Activated naive CD8-positive, alpha-beta T cell treated with anti-CD3 and anti-CD28 coated beads, Interleukin-2, amount 50 U/mL, for 16 hours (primary cell): ENCODE measurements around the gene C14orf93.

ENCODE experiments used
- DNase-seq: peaks from one replicate; pipeline ENCODE4 v3.0.0-alpha.2; 2020; ENCODE audit warnings: low read depth, low spot score

C14orf93 gene, protein sequence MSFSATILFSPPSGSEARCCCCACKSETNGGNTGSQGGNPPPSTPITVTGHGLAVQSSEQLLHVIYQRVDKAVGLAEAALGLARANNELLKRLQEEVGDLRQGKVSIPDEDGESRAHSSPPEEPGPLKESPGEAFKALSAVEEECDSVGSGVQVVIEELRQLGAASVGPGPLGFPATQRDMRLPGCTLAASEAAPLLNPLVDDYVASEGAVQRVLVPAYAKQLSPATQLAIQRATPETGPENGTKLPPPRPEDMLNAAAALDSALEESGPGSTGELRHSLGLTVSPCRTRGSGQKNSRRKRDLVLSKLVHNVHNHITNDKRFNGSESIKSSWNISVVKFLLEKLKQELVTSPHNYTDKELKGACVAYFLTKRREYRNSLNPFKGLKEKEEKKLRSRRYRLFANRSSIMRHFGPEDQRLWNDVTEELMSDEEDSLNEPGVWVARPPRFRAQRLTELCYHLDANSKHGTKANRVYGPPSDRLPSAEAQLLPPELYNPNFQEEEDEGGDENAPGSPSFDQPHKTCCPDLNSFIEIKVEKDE

DNA sequence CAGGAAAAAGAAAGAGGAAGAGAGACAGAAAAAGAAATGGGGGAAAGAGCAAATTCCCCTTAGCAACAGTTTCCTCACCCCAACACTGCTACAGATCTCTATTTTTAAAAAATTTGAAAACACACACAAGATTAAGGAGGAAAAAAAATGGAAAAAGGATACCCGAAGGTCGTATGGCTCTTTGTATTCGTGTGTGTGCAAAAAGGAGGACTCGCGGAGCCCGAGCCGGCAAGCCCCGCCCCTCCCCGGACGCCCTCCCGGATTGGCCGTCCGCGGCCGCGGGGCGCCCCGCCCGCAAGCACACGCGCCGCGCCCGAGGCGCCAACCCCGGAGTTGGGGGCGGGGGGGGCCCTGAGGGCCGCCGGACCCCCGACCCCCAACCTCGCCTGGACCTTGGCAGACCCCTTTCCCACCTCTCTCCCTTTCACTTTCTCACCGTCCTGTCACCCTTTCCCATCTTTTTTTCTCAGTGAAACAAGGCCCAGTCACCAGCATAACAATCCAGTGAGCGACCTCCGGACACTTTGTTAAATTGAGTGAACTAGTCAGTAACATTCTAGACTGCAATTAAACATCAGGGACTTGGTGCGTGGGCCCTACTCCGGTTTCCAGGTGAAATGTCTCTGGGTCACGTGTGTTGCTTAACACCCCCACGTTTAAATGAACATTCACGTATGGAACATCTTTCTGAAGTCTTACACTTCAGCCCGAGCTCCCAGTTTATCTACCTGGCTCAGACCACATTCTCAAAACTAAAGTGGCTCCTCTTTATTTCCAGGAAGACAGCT is at the start of gene C14orf93:
C14orf93 (minus strand) TSS at position 205 of the 788 bp plus-strand sequence. CDS start 11,120 bp downstream, outside the sequence.
- DNase-seq, result peak; percentile 63

DNA sequence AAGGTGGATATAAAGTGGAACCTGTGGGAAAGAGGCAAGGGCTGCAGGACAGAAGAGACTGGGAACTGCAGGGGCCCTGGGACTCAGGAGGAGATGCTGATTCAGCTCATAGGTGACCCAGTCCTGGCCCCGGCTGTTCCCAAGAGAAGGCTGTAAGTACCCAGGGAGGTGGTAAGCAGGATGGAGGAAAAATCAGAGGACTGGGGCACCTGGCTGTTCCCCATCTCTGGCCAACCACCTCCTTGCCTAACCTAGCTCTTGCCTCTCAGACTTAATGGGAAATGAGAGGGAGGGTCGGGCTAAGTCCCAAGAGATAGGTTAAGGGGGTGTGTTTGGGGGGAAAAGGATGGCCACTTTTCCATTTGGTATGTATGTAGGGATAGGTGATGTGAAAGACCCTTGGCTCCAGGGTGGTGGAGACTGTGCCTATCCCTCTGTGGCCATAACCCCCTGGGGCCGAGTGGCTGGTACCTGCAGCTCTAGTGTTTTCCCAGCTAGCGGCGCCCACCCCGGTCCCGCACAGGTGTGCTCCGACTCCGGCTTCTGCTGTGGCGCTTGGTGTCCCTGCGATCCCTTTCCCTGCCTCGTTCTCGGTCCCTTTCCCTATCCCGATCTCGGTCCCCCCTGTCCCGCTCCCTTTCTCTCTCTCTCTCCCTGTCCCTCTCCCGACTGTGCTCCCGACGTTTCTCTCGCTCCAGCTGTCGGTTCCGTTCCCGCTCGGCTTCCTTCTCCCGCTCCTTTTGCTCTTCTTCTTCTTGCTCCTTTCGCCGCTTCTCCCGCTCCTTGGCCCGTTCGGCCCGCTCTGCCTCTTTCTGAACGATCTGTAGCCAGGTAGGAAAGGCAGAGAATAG is 48.9 kb upstream of the C14orf93 start:
- DNase-seq, result no peak

GRCh38 chr14:23057757-23058653 is 48.1 kb upstream of the C14orf93 start:
- DNase-seq, result peak; percentile 74

DNA sequence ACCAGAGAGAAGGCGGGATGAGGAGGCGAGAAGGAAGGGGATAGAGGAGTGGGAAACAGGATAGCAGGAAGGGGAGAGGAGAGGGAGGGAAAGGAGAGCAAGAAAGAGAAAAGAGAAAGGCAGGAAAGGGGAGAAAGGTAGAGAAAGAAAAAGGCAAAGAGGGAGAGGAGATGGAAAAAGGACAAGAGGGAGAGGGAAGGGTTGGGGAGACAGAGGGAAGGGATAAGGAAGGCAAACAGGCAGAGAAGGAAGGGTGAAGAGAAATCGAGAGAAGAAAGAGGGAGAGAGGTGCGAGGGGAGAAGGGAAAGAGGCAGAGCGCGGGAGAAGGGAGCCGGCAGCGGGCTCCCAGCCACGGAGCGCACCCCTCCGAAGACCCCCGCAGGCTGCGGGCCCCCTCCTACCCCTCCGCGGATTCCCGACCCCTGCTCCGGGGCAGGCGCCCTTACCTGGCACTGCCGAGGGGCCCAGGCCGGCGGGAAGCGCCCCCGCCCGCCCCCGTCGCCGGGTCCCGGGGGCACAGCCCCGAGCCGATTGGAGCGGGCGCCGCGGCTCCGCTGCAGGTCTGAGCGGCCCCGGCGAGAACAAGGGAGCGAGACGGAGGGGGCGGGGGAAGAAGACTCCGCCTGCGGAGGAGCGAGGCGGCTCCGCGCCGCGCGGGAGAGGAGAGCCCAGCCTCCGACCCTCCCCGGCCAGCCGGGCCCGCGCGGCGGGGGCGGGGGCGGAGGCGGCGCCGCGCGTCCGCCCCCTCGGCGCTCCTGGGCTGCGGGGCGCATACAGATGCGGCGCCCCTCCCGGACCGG is 47.2 kb upstream of the C14orf93 start, which contains the start of gene CDH24:
CDH24 (minus strand) TSS at position 565 of the 801 bp plus-strand sequence. CDS start 1,787 bp downstream, outside the sequence.
- no peak for DNase-seq

DNA sequence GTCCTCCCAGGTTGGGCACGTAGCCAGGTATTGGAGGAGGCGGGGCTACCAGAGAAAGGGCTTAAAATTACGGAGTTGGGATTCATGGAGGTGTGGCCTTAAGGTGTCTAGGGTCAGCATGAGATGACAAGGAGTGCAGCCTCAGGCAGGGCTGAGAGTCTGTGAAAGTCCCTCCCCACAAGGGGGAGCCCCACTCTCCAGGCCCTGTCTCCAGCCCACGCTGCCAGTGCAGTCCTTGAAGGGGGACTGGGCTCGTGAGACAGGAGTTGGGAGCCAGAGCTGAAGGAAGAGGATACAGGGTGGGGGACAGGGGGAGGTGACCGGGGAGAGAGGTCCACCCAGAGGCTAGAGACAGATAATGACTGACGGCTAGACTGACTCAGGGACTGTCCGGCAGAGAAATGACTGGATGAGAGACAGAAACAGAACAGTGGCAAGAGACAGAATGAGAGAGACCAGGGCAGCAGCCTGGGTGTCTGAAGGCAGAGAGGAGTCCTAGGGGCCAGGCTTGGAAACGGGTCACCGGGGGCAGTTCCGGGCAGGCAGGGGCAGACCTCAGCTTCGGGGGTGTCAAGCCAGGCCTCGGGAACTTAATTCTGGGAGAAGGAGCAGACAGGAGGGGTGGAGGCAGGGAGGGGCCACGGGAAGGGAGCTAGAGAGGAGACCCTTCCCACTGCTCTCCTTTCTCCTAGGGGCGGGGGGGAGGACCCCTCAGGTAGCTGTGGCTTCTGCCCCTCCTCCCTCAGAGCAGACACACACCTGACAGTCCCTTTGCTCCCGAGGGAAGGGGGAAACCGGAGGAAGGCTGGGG is 46.4 kb upstream of the C14orf93 start:
- DNase-seq, result no peak

DNA sequence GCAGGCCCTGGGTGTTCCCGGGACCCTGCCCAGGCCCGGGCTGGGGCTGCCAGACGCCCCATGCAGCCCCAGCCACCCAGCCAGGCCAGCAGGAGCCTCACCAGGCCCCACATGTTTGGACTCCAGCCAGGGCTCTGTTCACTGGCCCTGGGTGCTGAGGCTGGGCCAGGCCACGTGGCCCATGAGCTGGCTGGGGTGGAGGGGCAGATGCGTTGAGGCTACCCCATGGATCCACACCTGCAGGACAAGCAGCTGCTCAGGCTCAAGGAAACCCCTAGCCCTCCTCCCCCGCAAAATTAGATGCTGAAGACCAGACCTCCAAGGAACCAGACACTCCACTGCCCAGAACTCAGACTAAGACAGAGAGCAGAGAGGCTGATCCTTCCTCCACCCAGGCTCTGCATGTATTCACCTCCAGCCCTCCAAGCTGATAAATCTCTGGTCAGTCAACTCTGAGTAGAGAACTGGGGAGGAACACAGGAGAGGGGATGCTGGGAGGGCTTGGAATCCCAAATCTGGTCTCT is 45.7 kb upstream of the C14orf93 start:
- no peak for DNase-seq

DNA sequence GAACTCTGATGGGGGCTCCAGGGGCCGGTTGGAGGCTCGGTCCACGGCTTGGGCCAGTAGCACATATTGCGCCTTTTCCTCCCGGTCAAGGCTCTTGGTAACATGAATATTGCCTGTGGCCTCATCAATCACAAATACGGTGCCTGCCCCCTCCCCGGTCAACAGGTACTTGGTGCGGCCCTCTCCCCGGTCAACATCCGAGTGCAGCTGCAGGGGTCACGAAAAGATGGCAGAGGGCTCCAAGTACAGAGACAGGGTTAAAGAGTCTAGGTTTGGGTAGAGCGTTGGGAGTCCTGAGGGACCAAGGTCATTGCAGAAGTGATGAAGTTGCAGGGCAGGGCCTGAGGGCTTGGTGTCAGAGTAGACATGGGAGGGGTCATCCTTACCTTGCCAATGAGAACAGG is 45.2 kb upstream of the C14orf93 start:
- DNase-seq, result no peak

DNA sequence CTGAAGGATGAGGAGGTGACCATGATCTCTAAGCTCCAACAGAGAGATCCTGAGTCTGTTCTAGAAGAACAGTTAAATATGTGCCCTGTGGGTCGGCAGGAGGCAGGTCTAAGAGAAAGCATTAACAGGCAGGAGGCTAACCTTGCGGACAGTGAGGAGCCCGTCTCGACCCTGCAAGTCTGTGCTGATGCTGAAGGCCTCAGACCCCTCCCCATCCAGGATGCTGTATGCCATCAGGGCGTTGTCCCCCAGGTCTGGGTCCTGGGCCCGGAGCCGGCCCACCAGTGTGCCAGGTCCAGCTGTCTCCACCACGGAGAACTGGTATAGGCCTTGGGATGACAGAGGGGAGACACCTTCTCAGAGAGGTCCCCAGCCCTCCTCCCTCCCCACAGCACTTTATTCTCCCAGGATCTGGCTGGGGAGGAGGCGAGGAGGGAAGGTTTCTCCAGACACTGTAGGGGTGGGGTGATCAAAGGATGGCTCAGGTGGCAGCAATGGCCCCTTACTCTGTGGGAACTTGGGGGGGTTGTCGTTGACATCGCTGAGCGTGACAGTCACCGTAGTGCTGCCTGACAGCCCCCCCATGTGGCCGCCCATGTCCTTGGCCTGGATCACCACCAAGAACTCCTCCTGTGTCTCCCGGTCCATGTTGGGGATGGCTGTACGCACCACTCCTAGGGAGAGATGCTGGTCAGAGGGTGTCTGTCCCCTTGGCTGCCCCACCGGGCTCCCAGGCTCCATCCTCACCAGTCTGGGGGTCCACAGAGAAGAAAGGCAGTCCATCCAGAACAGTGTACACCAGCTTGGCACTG is 44.3 kb upstream of the C14orf93 start:
- no peak for DNase-seq

- DNase-seq, result no peak
Observed at GRCh38 chr14:23053426-23053825, 43.5 kb upstream of the C14orf93 start.

DNA sequence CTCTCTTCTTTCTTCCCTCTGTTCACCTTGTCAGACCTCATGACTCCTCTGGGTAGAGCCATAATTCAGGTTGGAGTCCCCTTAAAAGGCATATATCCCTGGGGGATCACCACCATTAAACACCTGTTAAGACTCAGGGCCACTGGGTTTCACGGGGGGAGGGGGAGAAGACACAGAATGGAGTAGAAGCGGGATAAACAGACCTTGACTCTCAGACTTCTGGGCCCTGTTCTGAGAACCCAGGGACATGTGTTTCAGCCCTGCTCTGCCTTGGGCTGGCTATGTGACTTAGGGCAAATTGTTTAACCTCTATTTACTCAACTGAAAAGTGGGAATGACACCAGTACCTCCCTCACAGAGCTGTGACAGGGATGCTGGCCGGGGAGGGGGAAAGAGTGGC is 42.7 kb upstream of the C14orf93 start:
- no peak for DNase-seq

DNA sequence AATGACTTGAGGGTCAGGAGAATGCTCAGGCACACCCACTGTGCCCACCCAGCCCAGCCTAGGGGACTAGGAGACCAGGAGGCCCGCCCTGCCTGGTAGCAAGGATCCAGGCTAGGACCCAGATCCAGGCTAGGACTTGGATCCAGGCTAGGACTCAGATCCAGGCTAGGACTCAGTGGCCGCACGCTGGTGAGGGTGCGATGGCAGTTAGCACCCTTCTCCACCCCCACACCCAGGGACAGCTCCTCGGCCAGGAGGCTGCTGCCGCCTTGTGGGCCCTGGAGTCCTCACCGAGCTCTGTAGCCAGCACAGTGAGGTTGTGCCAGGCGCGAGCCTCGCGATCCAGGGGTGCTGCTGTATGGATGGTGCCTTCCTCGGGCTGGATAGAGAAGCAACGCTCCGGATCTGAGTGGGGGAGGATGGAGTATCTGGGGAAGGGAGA is 42.3 kb upstream of the C14orf93 start:
- DNase-seq, result no peak

- DNase-seq, result no peak
Observed at GRCh38 chr14:23051141-23052057, 41.5 kb upstream of the C14orf93 start.

GRCh38 chr14:23049011-23049410 is 39.1 kb upstream of the C14orf93 start:
- DNase-seq, result no peak

DNA sequence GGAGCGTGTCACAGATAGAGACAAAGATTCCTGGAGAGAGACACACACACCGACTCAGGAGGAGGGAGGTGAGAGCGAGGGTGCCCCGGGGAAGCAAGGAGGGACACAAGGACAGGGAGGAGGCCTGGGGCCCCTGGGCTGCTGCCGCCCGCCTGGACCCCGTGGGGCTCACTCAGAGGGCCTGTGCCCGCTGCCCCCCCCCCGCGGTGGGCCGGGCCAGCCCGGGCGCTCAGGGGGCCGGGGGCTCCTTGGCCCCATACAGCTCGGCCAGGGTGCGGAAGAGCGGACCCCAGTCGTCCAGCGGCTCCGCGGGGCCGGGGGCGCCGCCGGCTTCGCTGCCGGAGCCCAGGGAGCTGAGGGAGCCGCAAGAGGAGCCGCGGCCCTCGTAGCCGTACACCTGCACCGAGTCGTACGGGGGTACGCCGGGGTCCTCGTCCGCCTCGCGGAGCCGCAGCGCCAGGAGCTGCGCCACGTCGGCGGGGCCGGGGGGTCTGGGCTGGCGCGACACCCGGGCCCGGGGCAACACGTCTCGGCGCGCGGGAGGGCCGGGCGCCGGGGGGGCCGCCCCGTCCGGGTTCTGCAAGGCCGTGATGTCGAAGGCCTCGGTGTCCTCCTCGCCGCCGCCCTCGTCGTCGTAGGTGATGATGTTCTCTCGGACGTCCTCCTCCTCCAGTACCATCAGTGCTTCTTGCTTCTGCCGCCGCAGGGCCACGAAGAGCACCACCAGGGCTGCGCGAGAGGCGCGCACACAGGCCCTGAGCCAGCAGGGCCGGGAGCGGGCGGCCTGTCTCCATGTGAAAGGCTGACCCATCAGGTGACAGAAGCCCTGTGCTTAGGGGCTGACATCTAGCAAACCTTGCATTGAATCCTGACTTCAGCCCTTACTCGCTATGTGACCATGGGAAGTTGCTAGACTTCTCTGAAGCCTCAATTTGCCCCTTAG is 38.1 kb upstream of the C14orf93 start:
- DNase-seq, result no peak

- DNase-seq, result no peak
Observed at GRCh38 chr14:23047034-23047634, 37.2 kb upstream of the C14orf93 start.
